Measurements from ENCODE around the gene LCE2B. TPM values are rescaled to one million over a fixed set of nuclear protein-coding genes. Genes with fewer than 3 reads are reported as not detected.
"Not testable (repeated sequence)": the region's sequence is repeated elsewhere in the genome, so short reads cannot be mapped to it uniquely, and the experiment has no call there.

Gene LCE2B
- total RNA-seq, 6 experiments from 2014 or later, result not detected

GRCh38 chr1:152673016-152673415 lies 12.9 kb upstream of the LCE2B start:
- H3K36me3 Mint-ChIP-seq (ENCODE audit: low read depth), result no peaks in the 10 kb centered on the region
- TF ChIP-seq, protein P1, sequence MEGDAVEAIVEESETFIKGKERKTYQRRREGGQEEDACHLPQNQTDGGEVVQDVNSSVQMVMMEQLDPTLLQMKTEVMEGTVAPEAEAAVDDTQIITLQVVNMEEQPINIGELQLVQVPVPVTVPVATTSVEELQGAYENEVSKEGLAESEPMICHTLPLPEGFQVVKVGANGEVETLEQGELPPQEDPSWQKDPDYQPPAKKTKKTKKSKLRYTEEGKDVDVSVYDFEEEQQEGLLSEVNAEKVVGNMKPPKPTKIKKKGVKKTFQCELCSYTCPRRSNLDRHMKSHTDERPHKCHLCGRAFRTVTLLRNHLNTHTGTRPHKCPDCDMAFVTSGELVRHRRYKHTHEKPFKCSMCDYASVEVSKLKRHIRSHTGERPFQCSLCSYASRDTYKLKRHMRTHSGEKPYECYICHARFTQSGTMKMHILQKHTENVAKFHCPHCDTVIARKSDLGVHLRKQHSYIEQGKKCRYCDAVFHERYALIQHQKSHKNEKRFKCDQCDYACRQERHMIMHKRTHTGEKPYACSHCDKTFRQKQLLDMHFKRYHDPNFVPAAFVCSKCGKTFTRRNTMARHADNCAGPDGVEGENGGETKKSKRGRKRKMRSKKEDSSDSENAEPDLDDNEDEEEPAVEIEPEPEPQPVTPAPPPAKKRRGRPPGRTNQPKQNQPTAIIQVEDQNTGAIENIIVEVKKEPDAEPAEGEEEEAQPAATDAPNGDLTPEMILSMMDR (IDR thresholded peaks at IDR 0.05), result no peak
- H3K27ac Mint-ChIP-seq, result no peak overlapping the region
- H3K9me3 Mint-ChIP-seq, result peaks cover 5% of the 10 kb centered on the region
- DNase-seq, result no peak
- H3K27me3 Mint-ChIP-seq (ENCODE audit: insufficient read depth), result no peaks in the 10 kb centered on the region; the same call in none of the 2 replicates
- H3K4me3 Mint-ChIP-seq, result no peak overlapping the region
- no peaks in the 10 kb centered on the region for H3K4me1 Mint-ChIP-seq (ENCODE audit: low read depth)

DNA sequence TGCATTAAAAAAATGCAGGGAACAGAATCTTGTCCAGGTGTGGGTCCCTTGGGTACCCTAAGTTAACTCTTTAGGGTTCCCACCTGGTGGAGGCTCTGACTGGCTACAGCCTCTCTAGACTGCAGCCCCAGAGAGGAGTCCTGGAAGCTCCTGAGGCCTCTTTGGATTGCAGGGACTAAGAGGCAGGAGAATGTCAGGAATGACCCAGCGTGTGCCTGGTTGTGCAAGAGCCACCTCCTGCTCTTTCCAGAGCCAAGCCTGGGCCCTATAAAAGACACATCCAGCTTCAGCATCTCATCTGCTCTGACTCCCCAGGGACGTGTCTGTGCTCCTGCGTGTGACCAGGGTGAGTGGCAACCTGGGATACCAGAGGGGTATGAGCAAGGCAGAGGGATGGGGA lies 10.9 kb upstream of the LCE2B start, which contains the start of gene LCE2C:
LCE2C (plus strand) TSS at position 297 of the 400 bp plus-strand sequence. CDS start 737 bp downstream, outside the sequence.
- H3K27me3 Mint-ChIP-seq (ENCODE audit: insufficient read depth); DNase-seq; H3K4me3 Mint-ChIP-seq; H3K9me3 Mint-ChIP-seq; H3K36me3 Mint-ChIP-seq (ENCODE audit: low read depth); H3K4me1 Mint-ChIP-seq (ENCODE audit: low read depth); H3K27ac Mint-ChIP-seq: not testable (repeated sequence)

DNA sequence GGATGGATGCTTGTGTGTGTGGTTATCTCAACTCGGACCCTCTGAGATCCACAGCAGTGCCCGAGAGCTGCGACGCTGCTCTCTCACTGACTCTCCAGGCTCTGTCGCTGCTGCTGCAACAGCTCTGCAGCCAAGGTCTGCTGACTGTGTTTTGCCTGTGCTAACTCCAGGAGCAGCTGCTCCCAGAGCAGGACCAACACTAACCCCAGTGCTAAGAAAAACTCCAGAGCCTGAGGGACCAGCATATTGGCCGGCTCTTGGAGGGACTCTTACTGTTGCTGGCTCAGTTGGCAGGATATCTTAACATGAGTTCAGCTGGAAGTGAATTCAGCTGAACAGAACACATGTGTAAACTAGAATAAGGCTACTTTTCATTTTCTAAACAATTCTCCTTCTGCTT lies 6.5 kb upstream of the LCE2B start:
- Mint-ChIP-seq H3K27me3 (ENCODE audit: insufficient read depth) (peaks cover 3% of the 10 kb centered on the region), H3K9me3 (peaks cover 5% of the 10 kb centered on the region)

DNA sequence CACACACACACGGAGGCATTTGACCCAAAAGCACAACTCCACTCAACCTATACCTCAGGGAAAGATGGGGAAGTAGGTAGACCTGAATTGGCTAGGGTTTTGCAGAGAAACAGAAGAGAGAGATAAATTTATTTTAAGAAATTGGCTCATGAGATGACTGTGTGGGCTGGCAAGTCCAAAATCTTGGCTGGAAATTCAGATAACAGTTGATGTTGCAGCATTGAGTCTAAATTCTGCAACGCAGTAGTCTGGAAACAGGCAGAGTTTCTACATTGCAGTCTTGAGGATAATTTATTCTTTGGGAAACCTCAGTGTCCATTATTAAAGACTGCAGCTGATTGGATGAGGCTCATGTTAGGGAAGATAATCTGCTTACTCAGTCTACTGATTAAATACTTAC lies 4.3 kb upstream of the LCE2B start:
- no peak overlapping the region for H3K27ac Mint-ChIP-seq
- DNase-seq, result no peak
- no peaks in the 10 kb centered on the region for H3K36me3 Mint-ChIP-seq (ENCODE audit: low read depth)
- no peaks in the 10 kb centered on the region for H3K4me1 Mint-ChIP-seq (ENCODE audit: low read depth)
- H3K27me3 Mint-ChIP-seq (ENCODE audit: insufficient read depth), result peaks cover 3% of the 10 kb centered on the region
- H3K9me3 Mint-ChIP-seq, result peaks cover 10% of the 10 kb centered on the region
- TF ChIP-seq, protein P1 (IDR thresholded peaks at IDR 0.05), result no peak
- no peak overlapping the region for H3K4me3 Mint-ChIP-seq

More for the DNA sequence above, 6.5 kb upstream of the LCE2B start:
- H3K4me3 Mint-ChIP-seq, result no peak overlapping the region
- TF ChIP-seq, protein P1 (IDR thresholded peaks at IDR 0.05), result no peak
- no peaks in the 10 kb centered on the region for H3K36me3 Mint-ChIP-seq (ENCODE audit: low read depth)
- no peak for DNase-seq
- no peaks in the 10 kb centered on the region for H3K4me1 Mint-ChIP-seq (ENCODE audit: low read depth)
- H3K27ac Mint-ChIP-seq, result no peak overlapping the region

- H3K4me1 Mint-ChIP-seq (ENCODE audit: low read depth), result no peaks in the 10 kb centered on the region
- H3K36me3 Mint-ChIP-seq (ENCODE audit: low read depth), result no peaks in the 10 kb centered on the region
- TF ChIP-seq, protein P1 (IDR thresholded peaks at IDR 0.05), result no peak
- peaks cover 4% of the 10 kb centered on the region for H3K27me3 Mint-ChIP-seq (ENCODE audit: insufficient read depth)
- peaks cover 11% of the 10 kb centered on the region for H3K9me3 Mint-ChIP-seq
- no peak overlapping the region for H3K27ac Mint-ChIP-seq
- no peak overlapping the region for H3K4me3 Mint-ChIP-seq
- DNase-seq, result no peak
These were observed 2.1 kb upstream of the LCE2B start for GRCh38 chr1:152683846-152684245.

DNA sequence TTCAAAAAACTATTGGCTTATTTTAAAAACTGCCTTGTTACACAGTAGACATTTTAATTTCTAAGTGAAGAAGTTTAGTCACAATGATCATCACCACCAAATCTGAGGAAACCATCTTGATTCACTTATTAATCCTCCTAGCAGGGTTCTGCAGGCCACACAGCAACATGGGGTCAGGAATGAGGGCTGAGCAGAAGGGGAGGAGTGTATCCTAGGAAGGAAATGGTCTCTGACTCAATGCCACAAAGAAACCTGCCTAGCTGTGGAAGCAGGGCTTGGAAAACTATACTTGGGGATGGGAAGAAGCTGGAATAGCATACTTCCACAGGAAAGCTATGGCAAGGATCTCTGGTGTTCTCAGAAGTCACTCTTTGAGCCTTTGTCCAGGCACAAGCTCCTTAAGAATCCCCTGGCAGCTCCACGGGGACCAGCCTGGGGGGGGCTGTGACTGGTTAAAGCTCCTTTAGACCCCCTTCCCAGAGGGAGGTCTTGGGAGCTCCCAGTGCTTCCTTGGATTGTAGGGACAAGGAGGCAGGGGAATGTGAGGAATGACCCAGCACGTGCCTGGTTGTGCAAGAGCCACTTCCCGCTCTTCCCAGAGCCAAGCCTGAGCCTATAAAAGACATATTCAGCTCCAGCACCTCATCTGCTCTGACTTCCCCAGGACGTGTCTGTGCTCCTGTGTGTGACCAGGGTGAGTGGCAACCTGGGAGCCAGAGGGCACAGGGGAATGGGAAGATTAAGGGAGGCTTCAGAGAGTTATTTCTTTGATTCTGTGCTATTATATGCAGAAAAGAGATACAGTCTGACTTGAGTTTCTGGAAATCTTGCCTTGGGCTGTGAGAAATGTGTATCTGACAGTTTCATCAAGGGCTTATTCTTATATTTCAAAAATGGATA lies 12.0 kb downstream of the LCE2B start, which contains the start of gene LCE2A:
LCE2A (plus strand) TSS at position 645 of the 900 bp plus-strand sequence. CDS start 557 bp downstream, outside the sequence.
- Mint-ChIP-seq H3K4me1 (ENCODE audit: low read depth) (peaks cover 13% of the 10 kb centered on the region; the same call in 1 of the 2 replicates), H3K27ac (peak within 1 kb of the TSS; percentile 87; the same call in 1 of the 2 replicates), H3K27me3 (ENCODE audit: insufficient read depth) (peaks cover 2% of the 10 kb centered on the region; the same call in 1 of the 2 replicates), H3K36me3 (ENCODE audit: low read depth) (peaks cover 5% of the 10 kb centered on the region; the same call in 1 of the 2 replicates), H3K4me3 (peak within 1 kb of the TSS; percentile 68; the same call in 1 of the 2 replicates), H3K9me3 (peaks cover 20% of the 10 kb centered on the region)
- peak; percentile 5 for DNase-seq
- TF ChIP-seq, protein P1 (IDR thresholded peaks at IDR 0.05), result no peak

Data from HFFc6 (cell line).